HFFc6 (cell line): ENCODE measurements around the gene SGMS1. TPM values are rescaled to one million over a fixed set of nuclear protein-coding genes. Genes with fewer than 3 reads are reported as not detected.

Experiments
- DNase-seq: peaks from one replicate; pipeline ENCODE4 v3.0.0-alpha.2; 2018
- H3K27ac Mint-ChIP-seq: 2 replicates; pipeline ENCODE4 v1.8.0; 2020; ENCODE audit warnings: mild to moderate bottlenecking, mixed read lengths
- H3K27me3 Mint-ChIP-seq: 2 replicates; pipeline ENCODE4 v1.8.0; 2021; ENCODE audit warnings: mild to moderate bottlenecking, moderate library complexity, mixed read lengths; ENCODE audit not compliant: insufficient read depth
- H3K36me3 Mint-ChIP-seq: 2 replicates; pipeline ENCODE4 v1.8.0; 2021; ENCODE audit warnings: low read depth, mixed read lengths
- H3K4me1 Mint-ChIP-seq: 2 replicates; pipeline ENCODE4 v1.8.0; 2020; ENCODE audit warnings: low read depth, mixed read lengths
- H3K4me3 Mint-ChIP-seq: 2 replicates; pipeline ENCODE4 v1.8.0; 2020; ENCODE audit warnings: mild to moderate bottlenecking, moderate library complexity, mixed read lengths
- H3K9me3 Mint-ChIP-seq: 2 replicates; pipeline ENCODE4 v1.8.0; 2020; ENCODE audit warnings: mild to moderate bottlenecking, mixed read lengths
- CTCF ChIP-seq: fragments of 200-600 bp; sonication (generic); IDR thresholded peaks from 2 replicates; pipeline ENCODE4 v1.5.0; 2021; ENCODE audit warnings: antibody characterized with exemption, mild to moderate bottlenecking
- total RNA-seq, 6 experiments: library from RNA; stranded (reverse); fragmentation: NEBNext Ultra II Directional; extraction: Animal tissue kit (Norgen Biotek cat#: 25700); gene quantifications; 2 replicates in 1 of 6; 3 replicates in 5 of 6; pipeline ENCODE4 v1.2.3, GENCODE V29; 2021

SGMS1 gene
- total RNA-seq, 6 experiments from 2014 or later: 19.6 to 27.5 (median 24.6) TPM

GRCh38 chr10:50522908-50523307, 100.8 kb downstream of the SGMS1 start:
- no peaks in the 10 kb centered on the region; the same call in 1 of the 2 replicates for H3K4me1 Mint-ChIP-seq
- no peaks in the 10 kb centered on the region; the same call in 1 of the 2 replicates for H3K27me3 Mint-ChIP-seq
- H3K9me3 Mint-ChIP-seq: no peaks in the 10 kb centered on the region
- H3K36me3 Mint-ChIP-seq: peaks cover 5% of the 10 kb centered on the region; the same call in 1 of the 2 replicates
- no peak for DNase-seq
- H3K4me3 Mint-ChIP-seq: no peak overlapping the region
- H3K27ac Mint-ChIP-seq: no peak overlapping the region
- TF ChIP-seq CTCF: no peak

GRCh38 chr10:50520115-50520514, 103.6 kb downstream of the SGMS1 start:
- H3K27me3 Mint-ChIP-seq: no peaks in the 10 kb centered on the region; the same call in 1 of the 2 replicates
- no peak for TF ChIP-seq CTCF
- DNase-seq: no peak
- H3K9me3 Mint-ChIP-seq: no peaks in the 10 kb centered on the region
- no peaks in the 10 kb centered on the region for H3K36me3 Mint-ChIP-seq
- no peak overlapping the region for H3K27ac Mint-ChIP-seq
- H3K4me1 Mint-ChIP-seq: peaks cover under 1% of the 10 kb centered on the region; the same call in 1 of the 2 replicates
- no peak overlapping the region for H3K4me3 Mint-ChIP-seq

GRCh38 chr10:50517626-50518025, 106.1 kb downstream of the SGMS1 start:
- Mint-ChIP-seq H3K4me1 (peaks cover 4% of the 10 kb centered on the region; the same call in 1 of the 2 replicates), H3K27ac (no peak overlapping the region), H3K9me3 (no peaks in the 10 kb centered on the region), H3K4me3 (no peak overlapping the region), H3K27me3 (no peaks in the 10 kb centered on the region; the same call in 1 of the 2 replicates), H3K36me3 (no peaks in the 10 kb centered on the region)
- TF ChIP-seq CTCF: no peak
- no peak for DNase-seq

GRCh38 chr10:50516171-50516570, 107.6 kb downstream of the SGMS1 start:
- Mint-ChIP-seq H3K27ac (no peak overlapping the region), H3K4me1 (peaks cover 18% of the 10 kb centered on the region), H3K36me3 (no peaks in the 10 kb centered on the region), H3K27me3 (no peaks in the 10 kb centered on the region; the same call in 1 of the 2 replicates), H3K9me3 (no peaks in the 10 kb centered on the region), H3K4me3 (no peak overlapping the region)
- no peak for TF ChIP-seq CTCF
- no peak for DNase-seq

- Mint-ChIP-seq H3K36me3 (no peaks in the 10 kb centered on the region), H3K27ac (no peak overlapping the region), H3K4me1 (peaks cover 23% of the 10 kb centered on the region), H3K9me3 (no peaks in the 10 kb centered on the region), H3K4me3 (no peak overlapping the region), H3K27me3 (no peaks in the 10 kb centered on the region; the same call in 1 of the 2 replicates)
- DNase-seq: no peak
- TF ChIP-seq CTCF: no peak
Observed at GRCh38 chr10:50515420-50515819, 108.3 kb downstream of the SGMS1 start.

- Mint-ChIP-seq H3K4me1 (peaks cover 23% of the 10 kb centered on the region), H3K27ac (no peak overlapping the region), H3K4me3 (no peak overlapping the region), H3K9me3 (no peaks in the 10 kb centered on the region), H3K27me3 (no peaks in the 10 kb centered on the region; the same call in 1 of the 2 replicates), H3K36me3 (no peaks in the 10 kb centered on the region)
- TF ChIP-seq CTCF: no peak
- DNase-seq: no peak
Observed at GRCh38 chr10:50514995-50515394, 108.8 kb downstream of the SGMS1 start.
